BE2C (cell line): ENCODE measurements around the gene ERG.

Experiments
- DNase-seq: peaks from one replicate; pipeline ENCODE4 v3.0.0-alpha.2; 2020
- H3K27me3 ChIP-seq: fragments of 250-450 bp; sonication (Bioruptor Pico); 2 replicates; pipeline ENCODE4 v1.5.1; 2020; ENCODE audit warnings: mild to moderate bottlenecking
- H3K36me3 ChIP-seq: fragments of 250-450 bp; sonication (Bioruptor Pico); 2 replicates; pipeline ENCODE4 v1.5.1; 2020; ENCODE audit warnings: mild to moderate bottlenecking
- H3K4me1 ChIP-seq: fragments of 250-450 bp; sonication (Bioruptor Pico); 2 replicates; pipeline ENCODE4 v1.5.1; 2020
- H3K4me3 ChIP-seq: 2 replicates; pipeline ENCODE4 v1.5.1; 2011; ENCODE audit warnings: low read depth, low read length
- H3K9me3 ChIP-seq: fragments of 250-450 bp; sonication (Bioruptor Pico); 2 replicates; pipeline ENCODE4 v1.5.1; 2020
- CTCF ChIP-seq: IDR thresholded peaks from 2 replicates; pipeline ENCODE4 v1.5.1; 2012; ENCODE audit warnings: mild to moderate bottlenecking, low read depth, low read length

The ERG gene

GRCh38 chr21:38399103-38399502 lies 99.2 kb downstream of the ERG start:
- no peaks in the 10 kb centered on the region for H3K9me3 ChIP-seq
- H3K4me1 ChIP-seq: no peaks in the 10 kb centered on the region
- TF ChIP-seq CTCF: no peak
- H3K27me3 ChIP-seq: no peaks in the 10 kb centered on the region
- H3K36me3 ChIP-seq: no peaks in the 10 kb centered on the region
- DNase-seq: no peak
- no peak overlapping the region for H3K4me3 ChIP-seq

GRCh38 chr21:38396325-38396724 lies 102.0 kb downstream of the ERG start:
- Histone ChIP-seq H3K27me3 (no peaks in the 10 kb centered on the region), H3K36me3 (no peaks in the 10 kb centered on the region), H3K4me3 (no peak overlapping the region), H3K9me3 (no peaks in the 10 kb centered on the region), H3K4me1 (no peaks in the 10 kb centered on the region)
- no peak for DNase-seq
- no peak for TF ChIP-seq CTCF

- DNase-seq: no peak
- TF ChIP-seq CTCF: no peak
- Histone ChIP-seq H3K27me3 (no peaks in the 10 kb centered on the region), H3K4me1 (no peaks in the 10 kb centered on the region), H3K9me3 (no peaks in the 10 kb centered on the region), H3K36me3 (no peaks in the 10 kb centered on the region), H3K4me3 (no peak overlapping the region)
Observed at GRCh38 chr21:38395581-38395980, 102.7 kb downstream of the ERG start.

- Histone ChIP-seq H3K36me3 (no peaks in the 10 kb centered on the region), H3K4me1 (no peaks in the 10 kb centered on the region), H3K4me3 (no peak overlapping the region), H3K27me3 (no peaks in the 10 kb centered on the region), H3K9me3 (no peaks in the 10 kb centered on the region)
- DNase-seq: no peak
- no peak for TF ChIP-seq CTCF
Observed at GRCh38 chr21:38392661-38393060, 105.6 kb downstream of the ERG start.

GRCh38 chr21:38389896-38390295 lies 108.4 kb downstream of the ERG start:
- H3K4me3 ChIP-seq: no peak overlapping the region
- no peak for TF ChIP-seq CTCF
- DNase-seq: no peak
- H3K4me1 ChIP-seq: no peaks in the 10 kb centered on the region
- no peaks in the 10 kb centered on the region for H3K36me3 ChIP-seq
- no peaks in the 10 kb centered on the region for H3K27me3 ChIP-seq
- H3K9me3 ChIP-seq: no peaks in the 10 kb centered on the region

GRCh38 chr21:38389354-38389676 lies 109.0 kb downstream of the ERG start:
- Histone ChIP-seq H3K27me3 (no peaks in the 10 kb centered on the region), H3K36me3 (no peaks in the 10 kb centered on the region), H3K4me1 (no peaks in the 10 kb centered on the region), H3K9me3 (no peaks in the 10 kb centered on the region), H3K4me3 (no peak overlapping the region)
- no peak for TF ChIP-seq CTCF
- DNase-seq: no peak
